Measurements from ENCODE around the gene ZNF513. TPM values are rescaled to one million over a fixed set of nuclear protein-coding genes. Genes with fewer than 3 reads are reported as not detected.
A peak's percentile ranks its signal among the peaks of the same experiment; 100 is the strongest.

ZNF513 gene
- total RNA-seq, 4 donors from 2014 or later: 7.6 to 16.7 (median 11.7) TPM

DNA sequence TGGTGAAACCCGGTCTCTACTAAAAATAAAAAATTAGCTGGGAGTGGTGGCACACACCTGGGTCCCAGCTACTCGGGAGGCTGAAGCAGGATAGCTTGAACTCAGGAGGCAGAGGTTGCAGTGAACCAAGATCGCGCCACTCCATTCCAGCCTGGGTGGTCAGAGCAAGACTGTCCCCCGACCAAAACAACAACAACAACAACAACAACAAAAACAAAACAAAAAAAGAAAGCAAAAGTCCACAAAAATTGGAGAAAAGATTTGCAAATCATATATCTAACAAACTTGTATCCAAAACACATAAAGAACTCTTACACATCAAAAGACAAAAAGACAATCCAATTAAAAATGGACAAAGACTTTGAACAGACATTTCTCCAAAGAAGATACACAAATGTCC, 18.4 kb upstream of the ZNF513 start:
- no peaks in the 10 kb centered on the region for H3K27me3 ChIP-seq
- no peaks in the 10 kb centered on the region for H3K36me3 ChIP-seq
- no peak overlapping the region for H3K4me3 ChIP-seq
- no peak for TF ChIP-seq POLR2A (IDR thresholded peaks at IDR 0.05)
- TF ChIP-seq, protein P1, sequence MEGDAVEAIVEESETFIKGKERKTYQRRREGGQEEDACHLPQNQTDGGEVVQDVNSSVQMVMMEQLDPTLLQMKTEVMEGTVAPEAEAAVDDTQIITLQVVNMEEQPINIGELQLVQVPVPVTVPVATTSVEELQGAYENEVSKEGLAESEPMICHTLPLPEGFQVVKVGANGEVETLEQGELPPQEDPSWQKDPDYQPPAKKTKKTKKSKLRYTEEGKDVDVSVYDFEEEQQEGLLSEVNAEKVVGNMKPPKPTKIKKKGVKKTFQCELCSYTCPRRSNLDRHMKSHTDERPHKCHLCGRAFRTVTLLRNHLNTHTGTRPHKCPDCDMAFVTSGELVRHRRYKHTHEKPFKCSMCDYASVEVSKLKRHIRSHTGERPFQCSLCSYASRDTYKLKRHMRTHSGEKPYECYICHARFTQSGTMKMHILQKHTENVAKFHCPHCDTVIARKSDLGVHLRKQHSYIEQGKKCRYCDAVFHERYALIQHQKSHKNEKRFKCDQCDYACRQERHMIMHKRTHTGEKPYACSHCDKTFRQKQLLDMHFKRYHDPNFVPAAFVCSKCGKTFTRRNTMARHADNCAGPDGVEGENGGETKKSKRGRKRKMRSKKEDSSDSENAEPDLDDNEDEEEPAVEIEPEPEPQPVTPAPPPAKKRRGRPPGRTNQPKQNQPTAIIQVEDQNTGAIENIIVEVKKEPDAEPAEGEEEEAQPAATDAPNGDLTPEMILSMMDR (IDR thresholded peaks at IDR 0.05): no peak
- TF ChIP-seq POLR2AphosphoS5 (IDR thresholded peaks at IDR 0.05): no peak
- no peak for TF ChIP-seq EP300 (IDR thresholded peaks at IDR 0.05)
- H3K9me3 ChIP-seq: no peaks in the 10 kb centered on the region
- no peak for DNase-seq (ENCODE audit: low spot score in 2 of 2)
- H3K4me1 ChIP-seq: no peaks in the 10 kb centered on the region
- 94% methylated on average over 5 of the region's 5 CpGs for WGBS
- H3K27ac ChIP-seq: no peak overlapping the region

DNA sequence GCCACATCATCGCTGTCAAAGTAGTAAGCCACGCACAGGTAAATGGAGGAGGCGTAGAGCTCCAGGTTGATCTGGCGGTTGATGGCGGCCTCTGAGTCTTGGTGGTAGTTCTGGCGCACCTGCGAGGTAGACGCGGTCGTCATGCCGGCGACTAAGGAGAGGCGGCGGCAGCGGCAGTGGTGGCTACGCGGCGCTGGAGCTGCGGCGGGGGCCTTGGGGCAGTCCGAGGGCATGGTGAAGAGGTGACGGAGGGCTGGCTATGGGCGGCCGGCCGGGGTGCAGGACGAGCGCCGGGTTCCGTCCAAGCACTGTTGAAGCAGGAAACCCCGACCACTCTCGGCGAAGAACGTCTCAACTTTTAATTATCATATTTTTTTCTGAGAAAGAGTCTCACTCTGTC, 12.7 kb upstream of the ZNF513 start:
- Histone ChIP-seq H3K4me1 (no peaks in the 10 kb centered on the region), H3K36me3 (peaks cover 3% of the 10 kb centered on the region), H3K4me3 (no peak overlapping the region), H3K9me3 (no peaks in the 10 kb centered on the region), H3K27ac (no peak overlapping the region), H3K27me3 (no peaks in the 10 kb centered on the region)
- 98% methylated on average over 33 of the region's 33 CpGs for WGBS
- no peak for DNase-seq (ENCODE audit: low spot score in 2 of 2)
- TF ChIP-seq EP300 (IDR thresholded peaks at IDR 0.05) (no peak), POLR2A (IDR thresholded peaks at IDR 0.05) (no peak), POLR2AphosphoS5 (IDR thresholded peaks at IDR 0.05) (no peak)
- TF ChIP-seq, protein P1 (IDR thresholded peaks at IDR 0.05): no peak

DNA sequence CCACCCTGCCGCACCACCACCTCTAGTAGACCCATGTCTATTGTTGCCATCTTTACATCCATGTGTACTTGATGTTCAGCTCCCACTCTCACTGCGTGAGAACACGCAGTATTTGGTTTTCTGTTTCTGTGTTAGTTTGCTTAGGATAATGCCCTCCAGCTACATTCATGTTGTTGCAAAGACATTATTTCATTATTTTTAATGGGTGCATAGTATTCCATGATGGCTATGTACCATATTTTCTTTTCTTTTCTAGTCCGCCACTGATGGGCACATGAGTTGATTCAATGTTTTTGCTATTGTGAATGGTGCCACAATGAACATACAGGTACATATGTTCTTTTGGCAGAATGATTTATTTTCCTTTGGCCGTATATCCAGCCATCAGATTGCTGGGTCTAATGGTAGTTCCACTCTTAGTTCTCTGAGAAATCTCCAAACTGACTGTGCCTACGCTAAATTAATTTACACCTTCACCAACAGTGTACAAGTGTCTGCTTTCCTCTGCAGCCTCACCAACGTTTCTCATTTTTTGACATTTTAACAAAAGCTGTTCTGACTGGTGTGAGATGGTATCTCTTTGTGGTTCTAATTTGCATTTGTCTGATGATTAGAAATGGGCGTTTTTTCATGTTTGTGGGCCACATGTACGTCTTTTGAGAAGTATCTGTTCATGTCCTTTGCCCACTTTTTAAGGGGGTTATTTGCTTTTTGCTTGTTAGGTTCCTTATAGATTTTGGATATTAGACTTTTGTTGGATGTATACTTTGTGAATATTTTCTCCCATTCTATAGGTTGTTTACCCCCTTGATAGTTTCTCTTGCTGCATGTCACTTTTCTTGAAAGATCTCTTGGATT, 10.5 kb upstream of the ZNF513 start:
- DNase-seq (ENCODE audit: low spot score in 2 of 2): no peak
- H3K4me1 ChIP-seq: no peaks in the 10 kb centered on the region
- H3K27ac ChIP-seq: no peak overlapping the region
- no peaks in the 10 kb centered on the region for H3K9me3 ChIP-seq
- 93% methylated on average over 9 of the region's 9 CpGs for WGBS
- H3K27me3 ChIP-seq: no peaks in the 10 kb centered on the region
- TF ChIP-seq EP300 (IDR thresholded peaks at IDR 0.05): no peak
- TF ChIP-seq POLR2AphosphoS5 (IDR thresholded peaks at IDR 0.05): no peak
- no peak for TF ChIP-seq POLR2A (IDR thresholded peaks at IDR 0.05)
- H3K36me3 ChIP-seq: peaks cover 3% of the 10 kb centered on the region
- H3K4me3 ChIP-seq: no peak overlapping the region

DNA sequence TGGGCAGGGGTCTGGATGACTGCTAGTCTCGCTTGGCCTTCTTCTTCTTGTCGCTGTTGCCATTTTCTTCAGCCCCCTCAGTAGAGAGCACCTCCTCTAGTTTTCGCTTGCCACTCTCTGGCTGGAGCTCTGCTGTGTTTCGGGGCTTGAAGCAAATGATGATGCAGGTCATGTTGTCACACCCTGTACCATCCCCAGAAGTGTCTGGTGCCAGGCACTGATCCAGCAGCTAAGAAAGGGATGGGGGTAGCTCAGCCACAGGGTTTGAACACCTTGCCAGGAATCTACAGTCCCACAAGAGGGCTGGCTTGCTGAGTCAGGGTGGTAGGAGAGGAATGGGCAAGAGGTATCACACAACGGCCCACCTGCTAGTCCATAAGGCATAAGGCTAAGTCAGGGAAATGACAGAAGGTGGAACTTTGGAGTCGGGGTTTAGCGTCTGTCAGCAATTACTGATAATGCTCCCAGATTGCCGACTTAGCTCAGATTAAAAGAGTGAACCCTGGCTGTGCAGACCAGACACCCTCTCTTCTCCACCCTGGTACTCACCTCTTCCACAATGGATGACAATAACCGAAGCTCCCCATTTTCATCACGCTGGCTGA, 1.1 kb upstream of the ZNF513 start:
- Histone ChIP-seq H3K36me3 (peaks cover 42% of the 10 kb centered on the region), H3K27ac (peak overlapping the region; percentile 80), H3K9me3 (no peaks in the 10 kb centered on the region), H3K27me3 (no peaks in the 10 kb centered on the region), H3K4me1 (peaks cover 29% of the 10 kb centered on the region), H3K4me3 (peak overlapping the region; percentile 81)
- 91% methylated on average over 10 of the region's 10 CpGs for WGBS
- no peak for DNase-seq (ENCODE audit: low spot score in 2 of 2)
- TF ChIP-seq EP300 (IDR thresholded peaks at IDR 0.05) (no peak), POLR2AphosphoS5 (IDR thresholded peaks at IDR 0.05) (no peak), POLR2A (IDR thresholded peaks at IDR 0.05) (no peak)
- TF ChIP-seq, protein P1 (IDR thresholded peaks at IDR 0.05): no peak

DNA sequence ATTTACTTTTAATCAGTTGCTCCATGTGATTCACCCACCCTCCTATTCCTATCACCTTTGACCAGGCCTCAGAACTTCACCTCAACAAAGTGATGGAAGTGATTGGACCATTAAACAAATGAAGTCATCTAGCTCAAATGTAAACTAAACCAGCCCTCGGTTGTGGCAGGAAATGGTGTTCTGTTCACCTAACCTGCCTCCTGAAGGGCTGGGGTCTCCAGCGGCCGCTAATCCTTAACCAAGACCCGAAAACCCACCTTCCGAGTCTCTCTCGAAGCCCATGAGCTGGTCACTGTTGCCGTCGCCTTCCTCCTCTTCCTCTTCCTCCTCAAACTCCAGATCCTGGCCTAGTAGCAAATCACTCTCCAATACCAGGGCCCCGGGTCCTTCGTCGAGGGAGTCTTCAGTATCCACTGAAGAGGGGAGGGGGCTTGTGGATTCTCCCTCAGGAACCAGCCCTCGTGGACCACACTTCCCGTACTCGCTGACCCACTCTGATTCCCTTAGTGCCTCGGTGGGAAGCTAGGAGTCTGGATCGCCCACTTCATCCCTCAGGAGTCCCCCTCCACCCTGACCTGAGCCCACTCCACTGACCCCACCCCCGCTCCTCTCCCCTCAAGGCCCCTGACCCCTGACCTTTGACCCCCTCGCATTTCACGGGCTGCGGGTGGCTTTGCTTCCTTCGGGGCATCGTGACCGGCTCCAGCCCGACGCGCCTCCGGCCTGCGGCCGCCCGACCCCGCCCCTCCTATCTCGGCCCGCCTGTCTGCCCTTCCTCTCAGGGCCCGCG, 503 bp downstream of the ZNF513 start:
- peak overlapping the region; percentile 81 for H3K4me3 ChIP-seq
- peak overlapping the region; percentile 80 for H3K27ac ChIP-seq
- no peaks in the 10 kb centered on the region for H3K9me3 ChIP-seq
- WGBS: under 1% methylated on average over 26 of the region's 35 CpGs
- TF ChIP-seq EP300 (IDR thresholded peaks at IDR 0.05): no peak
- TF ChIP-seq, protein P1 (IDR thresholded peaks at IDR 0.05): no peak
- no peak for TF ChIP-seq POLR2AphosphoS5 (IDR thresholded peaks at IDR 0.05)
- no peak for TF ChIP-seq POLR2A (IDR thresholded peaks at IDR 0.05)
- peak in 1 of 2 donors; percentile 87 for DNase-seq (ENCODE audit: low spot score in 2 of 2)
- H3K36me3 ChIP-seq: peaks cover 59% of the 10 kb centered on the region
- H3K4me1 ChIP-seq: peaks cover 29% of the 10 kb centered on the region
- no peaks in the 10 kb centered on the region for H3K27me3 ChIP-seq

Measured in suprapubic skin (tissue), 4 donors.